ENCODE results near the gene TSN.
A peak's percentile ranks its signal among the peaks of the same experiment; 100 is the strongest.

Gene TSN

GRCh38 chr2:121804340-121804739 lies 48.9 kb downstream of the TSN start (continued):
- no peak for TF ChIP-seq ZBTB6 (tag by site-specific recombination; IDR thresholded peaks at IDR 0.05)
- TF ChIP-seq ZSCAN23 (tag by site-specific recombination; IDR thresholded peaks at IDR 0.05) = no peak
- no peak for TF ChIP-seq TCF7L2 (IDR thresholded peaks at IDR 0.05; ENCODE audit: borderline replicate concordance, low read depth, low read length)
- no peak for TF ChIP-seq RBAK (tag by site-specific recombination; IDR thresholded peaks at IDR 0.05)
- no peak for TF ChIP-seq ZNF548 (tag by site-specific recombination; IDR thresholded peaks at IDR 0.05)
- peak; percentile 70 for TF ChIP-seq ZBTB21 (tag by site-specific recombination; IDR thresholded peaks at IDR 0.05)
- no peak for TF ChIP-seq ZNF138 (tag by site-specific recombination; IDR thresholded peaks at IDR 0.05; ENCODE audit: borderline replicate concordance)
- TF ChIP-seq, protein P1, sequence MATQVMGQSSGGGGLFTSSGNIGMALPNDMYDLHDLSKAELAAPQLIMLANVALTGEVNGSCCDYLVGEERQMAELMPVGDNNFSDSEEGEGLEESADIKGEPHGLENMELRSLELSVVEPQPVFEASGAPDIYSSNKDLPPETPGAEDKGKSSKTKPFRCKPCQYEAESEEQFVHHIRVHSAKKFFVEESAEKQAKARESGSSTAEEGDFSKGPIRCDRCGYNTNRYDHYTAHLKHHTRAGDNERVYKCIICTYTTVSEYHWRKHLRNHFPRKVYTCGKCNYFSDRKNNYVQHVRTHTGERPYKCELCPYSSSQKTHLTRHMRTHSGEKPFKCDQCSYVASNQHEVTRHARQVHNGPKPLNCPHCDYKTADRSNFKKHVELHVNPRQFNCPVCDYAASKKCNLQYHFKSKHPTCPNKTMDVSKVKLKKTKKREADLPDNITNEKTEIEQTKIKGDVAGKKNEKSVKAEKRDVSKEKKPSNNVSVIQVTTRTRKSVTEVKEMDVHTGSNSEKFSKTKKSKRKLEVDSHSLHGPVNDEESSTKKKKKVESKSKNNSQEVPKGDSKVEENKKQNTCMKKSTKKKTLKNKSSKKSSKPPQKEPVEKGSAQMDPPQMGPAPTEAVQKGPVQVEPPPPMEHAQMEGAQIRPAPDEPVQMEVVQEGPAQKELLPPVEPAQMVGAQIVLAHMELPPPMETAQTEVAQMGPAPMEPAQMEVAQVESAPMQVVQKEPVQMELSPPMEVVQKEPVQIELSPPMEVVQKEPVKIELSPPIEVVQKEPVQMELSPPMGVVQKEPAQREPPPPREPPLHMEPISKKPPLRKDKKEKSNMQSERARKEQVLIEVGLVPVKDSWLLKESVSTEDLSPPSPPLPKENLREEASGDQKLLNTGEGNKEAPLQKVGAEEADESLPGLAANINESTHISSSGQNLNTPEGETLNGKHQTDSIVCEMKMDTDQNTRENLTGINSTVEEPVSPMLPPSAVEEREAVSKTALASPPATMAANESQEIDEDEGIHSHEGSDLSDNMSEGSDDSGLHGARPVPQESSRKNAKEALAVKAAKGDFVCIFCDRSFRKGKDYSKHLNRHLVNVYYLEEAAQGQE (tag by site-specific recombination; IDR thresholded peaks at IDR 0.05) = no peak
- TF ChIP-seq ZNF639 (tag by site-specific recombination; IDR thresholded peaks at IDR 0.05) = 0 out of 2 replicates have a peak, but pooled peaks have one; percentile 16
- no peak for TF ChIP-seq ZNF624 (tag by site-specific recombination; IDR thresholded peaks at IDR 0.05)
- no peak for TF ChIP-seq KLF10 (tag by site-specific recombination; IDR thresholded peaks at IDR 0.05)
- TF ChIP-seq ZNF280D (tag by site-specific recombination; IDR thresholded peaks at IDR 0.05) = no peak
- TF ChIP-seq ZNF184 (tag by site-specific recombination; IDR thresholded peaks at IDR 0.05) = 0 out of 2 replicates have a peak, but pooled peaks have one; percentile 47
- no peak for TF ChIP-seq ZXDB (tag by site-specific recombination; IDR thresholded peaks at IDR 0.05)
- no peak for TF ChIP-seq GLI2 (tag by site-specific recombination; IDR thresholded peaks at IDR 0.05; ENCODE audit: borderline replicate concordance, low read depth)
- TF ChIP-seq OVOL3 (tag by site-specific recombination; IDR thresholded peaks at IDR 0.05) = no peak
- TF ChIP-seq KLF17 (tag by site-specific recombination; IDR thresholded peaks at IDR 0.05) = 0 out of 2 replicates have a peak, but pooled peaks have one; percentile 14
- no peak for TF ChIP-seq ZNF223 (tag by site-specific recombination; IDR thresholded peaks at IDR 0.05)

Measured in HEK293 (cell line).